ENCODE data around the gene FGFR1OP2.

DNA sequence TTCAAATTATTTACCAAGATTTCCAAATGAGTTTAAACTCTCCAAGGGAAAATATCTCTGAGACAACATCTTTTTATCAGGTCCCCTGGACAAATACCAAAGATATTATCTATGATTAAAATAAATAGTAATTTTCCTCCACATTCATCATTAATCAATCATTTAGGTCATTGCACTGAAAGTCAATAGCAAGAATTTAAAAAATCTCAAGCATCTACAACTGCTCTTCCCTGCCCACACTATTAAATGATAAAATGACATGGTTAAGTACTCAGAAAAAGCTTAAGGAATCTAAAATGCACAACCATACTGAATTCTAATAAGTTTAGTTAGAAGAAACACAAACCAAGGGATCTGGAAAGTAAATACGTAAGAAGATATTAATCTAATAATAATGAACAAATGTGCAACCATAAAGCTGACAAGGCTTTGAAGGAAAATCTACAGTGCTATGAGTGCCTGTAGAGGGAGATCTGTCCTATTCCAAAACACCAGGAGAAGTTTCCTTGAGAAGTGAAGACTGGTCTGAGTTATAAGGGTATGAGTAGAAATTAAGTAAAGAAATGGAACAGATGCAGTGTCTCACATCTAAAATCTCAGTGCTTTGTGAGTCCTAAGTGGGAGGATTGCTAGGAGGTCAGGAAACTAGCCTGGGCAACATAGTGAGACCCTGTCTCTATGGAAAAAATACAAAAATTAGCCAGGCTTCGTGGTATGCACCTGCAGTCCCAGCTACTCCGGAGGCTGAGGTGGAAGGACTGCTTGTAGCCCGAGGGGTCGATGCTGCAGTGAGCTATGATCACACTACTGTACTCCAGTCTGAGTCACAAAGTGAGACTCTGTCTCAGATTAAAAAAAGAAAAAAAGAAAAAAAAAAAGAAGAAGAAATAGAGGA, 19.7 kb upstream of the FGFR1OP2 start:
- TF ChIP-seq POLR2A (IDR thresholded peaks at IDR 0.05) = no peak
- TF ChIP-seq, protein P1, sequence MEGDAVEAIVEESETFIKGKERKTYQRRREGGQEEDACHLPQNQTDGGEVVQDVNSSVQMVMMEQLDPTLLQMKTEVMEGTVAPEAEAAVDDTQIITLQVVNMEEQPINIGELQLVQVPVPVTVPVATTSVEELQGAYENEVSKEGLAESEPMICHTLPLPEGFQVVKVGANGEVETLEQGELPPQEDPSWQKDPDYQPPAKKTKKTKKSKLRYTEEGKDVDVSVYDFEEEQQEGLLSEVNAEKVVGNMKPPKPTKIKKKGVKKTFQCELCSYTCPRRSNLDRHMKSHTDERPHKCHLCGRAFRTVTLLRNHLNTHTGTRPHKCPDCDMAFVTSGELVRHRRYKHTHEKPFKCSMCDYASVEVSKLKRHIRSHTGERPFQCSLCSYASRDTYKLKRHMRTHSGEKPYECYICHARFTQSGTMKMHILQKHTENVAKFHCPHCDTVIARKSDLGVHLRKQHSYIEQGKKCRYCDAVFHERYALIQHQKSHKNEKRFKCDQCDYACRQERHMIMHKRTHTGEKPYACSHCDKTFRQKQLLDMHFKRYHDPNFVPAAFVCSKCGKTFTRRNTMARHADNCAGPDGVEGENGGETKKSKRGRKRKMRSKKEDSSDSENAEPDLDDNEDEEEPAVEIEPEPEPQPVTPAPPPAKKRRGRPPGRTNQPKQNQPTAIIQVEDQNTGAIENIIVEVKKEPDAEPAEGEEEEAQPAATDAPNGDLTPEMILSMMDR (IDR thresholded peaks at IDR 0.05) = no peak
- no peak for TF ChIP-seq POLR2AphosphoS5 (IDR thresholded peaks at IDR 0.05)
- no peak for TF ChIP-seq EP300 (IDR thresholded peaks at IDR 0.05; ENCODE audit: low read depth)

All from transverse colon (tissue), 4 donors.